ENCODE measurements around the gene HRAS.
"Not testable (repeated sequence)": the region's sequence is repeated elsewhere in the genome, so short reads cannot be mapped to it uniquely, and the experiment has no call there.

HRAS gene

GRCh38 chr11:518463-519202 lies 16.7 kb downstream of the HRAS start:
- H3K9me3 Mint-ChIP-seq, result peaks cover 54% of the 10 kb centered on the region
- DNase-seq, result peak; percentile 82
- H3K27me3 Mint-ChIP-seq (ENCODE audit: low read depth, poor library complexity), result peaks cover 11% of the 10 kb centered on the region
- peak; percentile 87 for TF ChIP-seq CTCF (IDR thresholded peaks at IDR 0.05)
- H3K36me3 Mint-ChIP-seq (ENCODE audit: low read depth), result peaks cover 47% of the 10 kb centered on the region
- no peak overlapping the region for H3K27ac Mint-ChIP-seq
- no peaks in the 10 kb centered on the region for H3K4me1 Mint-ChIP-seq
- no peak overlapping the region for H3K4me3 Mint-ChIP-seq

- H3K27me3 Mint-ChIP-seq (ENCODE audit: low read depth, poor library complexity); H3K27ac Mint-ChIP-seq; H3K4me3 Mint-ChIP-seq; H3K4me1 Mint-ChIP-seq; DNase-seq: not testable (repeated sequence)
- peaks cover 60% of the 10 kb centered on the region for H3K36me3 Mint-ChIP-seq (ENCODE audit: low read depth)
- peaks cover 49% of the 10 kb centered on the region for H3K9me3 Mint-ChIP-seq
Observed at GRCh38 chr11:516918-517685, 18.3 kb downstream of the HRAS start.

GRCh38 chr11:516400-516799 lies 19.0 kb downstream of the HRAS start:
- Mint-ChIP-seq H3K36me3 (ENCODE audit: low read depth) (peaks cover 65% of the 10 kb centered on the region), H3K27ac (no peak overlapping the region)
- TF ChIP-seq CTCF (IDR thresholded peaks at IDR 0.05), result no peak

GRCh38 chr11:515131-515530 lies 20.2 kb downstream of the HRAS start:
- Mint-ChIP-seq H3K4me1 (no peaks in the 10 kb centered on the region), H3K27me3 (ENCODE audit: low read depth, poor library complexity) (peaks cover 6% of the 10 kb centered on the region)

More at GRCh38 chr11:516400-516799, 19.0 kb downstream of the HRAS start:
- DNase-seq, result no peak
- Mint-ChIP-seq H3K9me3 (peaks cover 45% of the 10 kb centered on the region), H3K4me1 (no peaks in the 10 kb centered on the region), H3K27me3 (ENCODE audit: low read depth, poor library complexity) (peaks cover 6% of the 10 kb centered on the region), H3K4me3 (no peak overlapping the region)

GRCh38 chr11:514606-515005 lies 20.8 kb downstream of the HRAS start:
- H3K9me3 Mint-ChIP-seq, result peaks cover 34% of the 10 kb centered on the region
- H3K27me3 Mint-ChIP-seq (ENCODE audit: low read depth, poor library complexity), result peaks cover 6% of the 10 kb centered on the region
- TF ChIP-seq CTCF (IDR thresholded peaks at IDR 0.05), result no peak
- H3K27ac Mint-ChIP-seq, result no peak overlapping the region
- no peak overlapping the region for H3K4me3 Mint-ChIP-seq
- peaks cover 70% of the 10 kb centered on the region for H3K36me3 Mint-ChIP-seq (ENCODE audit: low read depth)
- DNase-seq, result no peak
- no peaks in the 10 kb centered on the region for H3K4me1 Mint-ChIP-seq

More at GRCh38 chr11:515131-515530, 20.2 kb downstream of the HRAS start:
- H3K9me3 Mint-ChIP-seq, result peaks cover 34% of the 10 kb centered on the region
- no peak overlapping the region for H3K27ac Mint-ChIP-seq
- H3K4me3 Mint-ChIP-seq, result no peak overlapping the region
- TF ChIP-seq CTCF (IDR thresholded peaks at IDR 0.05), result no peak
- H3K36me3 Mint-ChIP-seq (ENCODE audit: low read depth), result peaks cover 65% of the 10 kb centered on the region
- no peak for DNase-seq

- peaks cover 2% of the 10 kb centered on the region for H3K27me3 Mint-ChIP-seq (ENCODE audit: low read depth, poor library complexity)
- no peak for TF ChIP-seq CTCF (IDR thresholded peaks at IDR 0.05)
- H3K4me3 Mint-ChIP-seq, result no peak overlapping the region
- H3K9me3 Mint-ChIP-seq, result peaks cover 24% of the 10 kb centered on the region
- DNase-seq, result no peak
- no peaks in the 10 kb centered on the region for H3K4me1 Mint-ChIP-seq
- peaks cover 74% of the 10 kb centered on the region for H3K36me3 Mint-ChIP-seq (ENCODE audit: low read depth)
- peak overlapping the region; percentile 15 for H3K27ac Mint-ChIP-seq
Observed at GRCh38 chr11:512761-513595, 22.4 kb downstream of the HRAS start.

Data from nephron progenitor cell (in vitro differentiated cells).